GM12892 (cell line): ENCODE data around the gene RPS27L.

Experiments used
- POLR2A ChIP-seq: IDR thresholded peaks from 2 replicates; pipeline ENCODE4 v1.6.1; 2011; ENCODE audit warnings: low read depth, low read length, control low read depth
- POLR2AphosphoS5 ChIP-seq: IDR thresholded peaks from 2 replicates; pipeline ENCODE4 v1.6.1; 2011; ENCODE audit warnings: low read depth, low read length, control low read depth
- TAF1 ChIP-seq: IDR thresholded peaks from 2 replicates; pipeline ENCODE4 v1.6.1; 2011; ENCODE audit warnings: low read depth, mild to moderate bottlenecking, control low read depth, low read length, borderline replicate concordance

DNA sequence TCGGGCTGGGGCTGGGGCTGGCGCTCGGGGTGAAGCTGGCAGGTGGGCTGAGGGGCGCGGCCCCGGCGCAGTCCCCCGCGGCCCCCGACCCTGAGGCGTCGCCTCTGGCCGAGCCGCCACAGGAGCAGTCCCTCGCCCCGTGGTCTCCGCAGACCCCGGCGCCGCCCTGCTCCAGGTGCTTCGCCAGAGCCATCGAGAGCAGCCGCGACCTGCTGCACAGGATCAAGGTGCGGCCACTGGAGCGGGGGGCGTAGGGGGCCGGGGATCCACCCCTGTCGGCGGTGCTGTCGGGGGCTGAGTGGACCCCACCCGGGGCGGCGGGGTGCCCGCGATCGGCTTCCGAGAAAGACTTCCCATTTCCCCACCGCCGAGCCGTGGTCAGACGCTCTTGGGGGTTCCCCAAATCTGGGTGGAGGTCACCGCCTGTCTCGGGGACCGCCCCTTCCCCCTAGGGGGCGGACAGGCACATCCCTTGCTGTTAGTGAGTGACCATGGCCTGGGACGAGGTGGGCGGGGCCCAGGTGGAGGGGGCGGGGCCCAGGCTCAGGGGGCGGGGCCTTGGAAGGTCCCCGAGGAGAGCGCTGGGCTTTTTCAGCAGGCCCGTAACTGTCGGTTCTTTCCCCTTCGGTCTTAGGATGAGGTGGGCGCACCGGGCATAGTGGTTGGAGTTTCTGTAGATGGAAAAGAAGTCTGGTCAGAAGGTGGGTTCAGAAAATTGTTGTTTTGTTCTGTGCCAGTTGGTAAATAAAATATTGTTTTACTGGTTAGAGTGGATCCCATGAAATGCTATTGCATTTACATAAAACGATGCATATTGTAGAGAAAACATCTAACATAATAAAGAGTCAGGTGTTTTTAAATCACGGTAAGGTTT, 35.0 kb downstream of the RPS27L start:
- TF ChIP-seq POLR2A (no peak), TAF1 (no peak), POLR2AphosphoS5 (no peak)
